ENCODE data around the gene PRUNE2.

Gene PRUNE2

GRCh38 chr9:76697081-76697480 is 208.8 kb downstream of the PRUNE2 start:
- Histone ChIP-seq H3K9ac (ENCODE audit: low read length) (no peak overlapping the region), H3K79me2 (ENCODE audit: insufficient read depth, low read length) (no peaks in the 10 kb centered on the region), H3K4me3 (ENCODE audit: insufficient read depth, low read length, poor library complexity, severe bottlenecking) (no peak overlapping the region), H3K4me2 (ENCODE audit: low read depth, low read length, poor library complexity, severe bottlenecking) (no peak overlapping the region), H4K20me1 (ENCODE audit: low read depth, low read length) (no peaks in the 10 kb centered on the region), H3K9me3 (ENCODE audit: insufficient read depth, low read length) (no peaks in the 10 kb centered on the region), H3K36me3 (ENCODE audit: low read length) (no peaks in the 10 kb centered on the region), H3K27ac (ENCODE audit: low read depth, low read length) (no peak overlapping the region), H2AFZ (ENCODE audit: low read depth, low read length, severe bottlenecking) (no peak overlapping the region), H3F3A (ENCODE audit: insufficient read depth) (no peaks in the 10 kb centered on the region), H3K9me2 (replicated peaks; ENCODE audit: insufficient read depth, low read length) (no peaks in the 10 kb centered on the region), H3K27me3 (ENCODE audit: low read length) (no peaks in the 10 kb centered on the region)
- TF ChIP-seq CTCF (IDR thresholded peaks at IDR 0.05; ENCODE audit: insufficient read depth, low read length, poor library complexity, severe bottlenecking) (no peak), EZH2phosphoT487 (conservative IDR thresholded peaks at IDR 0.05; ENCODE audit: low read length) (no peak)

- TF ChIP-seq CTCF (IDR thresholded peaks at IDR 0.05; ENCODE audit: insufficient read depth, low read length, poor library complexity, severe bottlenecking) (no peak), EZH2phosphoT487 (conservative IDR thresholded peaks at IDR 0.05; ENCODE audit: low read length) (no peak)
- no peaks in the 10 kb centered on the region for H3K27me3 ChIP-seq (ENCODE audit: low read length)
Observed at GRCh38 chr9:76693912-76694311, 212.0 kb downstream of the PRUNE2 start.

GRCh38 chr9:76692458-76693129 is 213.3 kb downstream of the PRUNE2 start:
- Histone ChIP-seq H3K4me2 (ENCODE audit: low read depth, low read length, poor library complexity, severe bottlenecking) (no peak overlapping the region), H3K9ac (ENCODE audit: low read length) (no peak overlapping the region), H3K36me3 (ENCODE audit: low read length) (no peaks in the 10 kb centered on the region), H3K79me2 (ENCODE audit: insufficient read depth, low read length) (no peaks in the 10 kb centered on the region), H3K9me3 (ENCODE audit: insufficient read depth, low read length) (no peaks in the 10 kb centered on the region), H4K20me1 (ENCODE audit: low read depth, low read length) (no peaks in the 10 kb centered on the region), H3K9me2 (replicated peaks; ENCODE audit: insufficient read depth, low read length) (no peaks in the 10 kb centered on the region), H3F3A (ENCODE audit: insufficient read depth) (no peaks in the 10 kb centered on the region), H2AFZ (ENCODE audit: low read depth, low read length, severe bottlenecking) (no peak overlapping the region), H3K4me3 (ENCODE audit: insufficient read depth, low read length, poor library complexity, severe bottlenecking) (no peak overlapping the region), H3K27me3 (ENCODE audit: low read length) (no peaks in the 10 kb centered on the region), H3K27ac (ENCODE audit: low read depth, low read length) (no peak overlapping the region)
- TF ChIP-seq CTCF (IDR thresholded peaks at IDR 0.05; ENCODE audit: insufficient read depth, low read length, poor library complexity, severe bottlenecking) (no peak), EZH2phosphoT487 (conservative IDR thresholded peaks at IDR 0.05; ENCODE audit: low read length) (no peak)

More at GRCh38 chr9:76693912-76694311, 212.0 kb downstream of the PRUNE2 start:
- Histone ChIP-seq H3K9me2 (replicated peaks; ENCODE audit: insufficient read depth, low read length) (no peaks in the 10 kb centered on the region), H3K9me3 (ENCODE audit: insufficient read depth, low read length) (no peaks in the 10 kb centered on the region), H3K4me2 (ENCODE audit: low read depth, low read length, poor library complexity, severe bottlenecking) (no peak overlapping the region), H3K79me2 (ENCODE audit: insufficient read depth, low read length) (no peaks in the 10 kb centered on the region), H3F3A (ENCODE audit: insufficient read depth) (no peaks in the 10 kb centered on the region), H2AFZ (ENCODE audit: low read depth, low read length, severe bottlenecking) (no peak overlapping the region), H4K20me1 (ENCODE audit: low read depth, low read length) (no peaks in the 10 kb centered on the region), H3K36me3 (ENCODE audit: low read length) (no peaks in the 10 kb centered on the region), H3K9ac (ENCODE audit: low read length) (no peak overlapping the region), H3K27ac (ENCODE audit: low read depth, low read length) (no peak overlapping the region), H3K4me3 (ENCODE audit: insufficient read depth, low read length, poor library complexity, severe bottlenecking) (no peak overlapping the region)
